ENCODE data around the gene DNAH10.
"Not testable (repeated sequence)": the region's sequence is repeated elsewhere in the genome, so short reads cannot be mapped to it uniquely, and the experiment has no call there.

Gene DNAH10

GRCh38 chr12:123748161-123748560, 13.9 kb upstream of the DNAH10 start:
- in situ Hi-C loops (cut with MboI; ENCODE audit: low sequenced_read_pairs) = no loop called here

- in situ Hi-C loops (cut with MboI; ENCODE audit: low sequenced_read_pairs) = no loop called here
Measured at GRCh38 chr12:123748661-123749060, 13.4 kb upstream of the DNAH10 start.

GRCh38 chr12:123749355-123749754, 12.7 kb upstream of the DNAH10 start:
- in situ Hi-C loops (cut with MboI; ENCODE audit: low sequenced_read_pairs) = no loop called here

GRCh38 chr12:123750159-123750656, 11.9 kb upstream of the DNAH10 start:
- in situ Hi-C loops (cut with MboI; ENCODE audit: low sequenced_read_pairs) = no loop called here

GRCh38 chr12:123752046-123752445, 10.1 kb upstream of the DNAH10 start:
- in situ Hi-C loops (cut with MboI; ENCODE audit: low sequenced_read_pairs) = no loop called here

- in situ Hi-C loops (cut with MboI; ENCODE audit: low sequenced_read_pairs) = no loop called here
Measured at GRCh38 chr12:123754041-123754772, 7.9 kb upstream of the DNAH10 start.

- in situ Hi-C loops (cut with MboI; ENCODE audit: low sequenced_read_pairs) = no loop called here
Measured at GRCh38 chr12:123757561-123757960, 4.5 kb upstream of the DNAH10 start.

GRCh38 chr12:123760267-123760938, 1.7 kb upstream of the DNAH10 start:
- in situ Hi-C loops (cut with MboI; ENCODE audit: low sequenced_read_pairs) = no loop called here

- in situ Hi-C loops (cut with MboI; ENCODE audit: low sequenced_read_pairs) = no loop called here
Measured at GRCh38 chr12:123762715-123763052, 583 bp downstream of the DNAH10 start.

- in situ Hi-C loops (cut with MboI; ENCODE audit: low sequenced_read_pairs) = no loop called here
Measured at GRCh38 chr12:123763093-123763492, 992 bp downstream of the DNAH10 start.

GRCh38 chr12:123764109-123764508, 2.0 kb downstream of the DNAH10 start:
- in situ Hi-C loops (cut with MboI; ENCODE audit: low sequenced_read_pairs) = no loop called here

GRCh38 chr12:123765504-123766035, 3.5 kb downstream of the DNAH10 start:
- in situ Hi-C loops (cut with MboI; ENCODE audit: low sequenced_read_pairs) = no loop called here

GRCh38 chr12:123767613-123768012, 5.5 kb downstream of the DNAH10 start:
- in situ Hi-C loops (cut with MboI; ENCODE audit: low sequenced_read_pairs) = no loop called here

GRCh38 chr12:123771261-123771660, 9.2 kb downstream of the DNAH10 start:
- in situ Hi-C loops (cut with MboI; ENCODE audit: low sequenced_read_pairs) = no loop called here

GRCh38 chr12:123772074-123772473, 10.0 kb downstream of the DNAH10 start:
- in situ Hi-C loops (cut with MboI; ENCODE audit: low sequenced_read_pairs) = no loop called here

- in situ Hi-C loops (cut with MboI; ENCODE audit: low sequenced_read_pairs) = no loop called here
Measured at GRCh38 chr12:123773375-123773774, 11.3 kb downstream of the DNAH10 start.

- in situ Hi-C loops (cut with MboI; ENCODE audit: low sequenced_read_pairs) = no loop called here
Measured at GRCh38 chr12:123779551-123779950, 17.4 kb downstream of the DNAH10 start.

GRCh38 chr12:123782997-123783792, 21.1 kb downstream of the DNAH10 start:
- in situ Hi-C loops (cut with MboI; ENCODE audit: low sequenced_read_pairs) = no loop called here

- in situ Hi-C loops (cut with MboI; ENCODE audit: low sequenced_read_pairs) = no loop called here
Measured at GRCh38 chr12:123787466-123787865, 25.4 kb downstream of the DNAH10 start.

- in situ Hi-C loops (cut with MboI; ENCODE audit: low sequenced_read_pairs) = no loop called here
Measured at GRCh38 chr12:123788541-123788940, 26.4 kb downstream of the DNAH10 start.

- in situ Hi-C loops (cut with MboI; ENCODE audit: low sequenced_read_pairs) = not testable (repeated sequence)
Measured at GRCh38 chr12:123789422-123789821, 27.3 kb downstream of the DNAH10 start.
